Measurements from ENCODE around the gene HMX1.

HMX1 gene

GRCh38 chr4:8910100-8910821 is 38.6 kb upstream of the HMX1 start:
- no peak for DNase-seq (ENCODE audit: low read depth in 2 of 2)

DNA sequence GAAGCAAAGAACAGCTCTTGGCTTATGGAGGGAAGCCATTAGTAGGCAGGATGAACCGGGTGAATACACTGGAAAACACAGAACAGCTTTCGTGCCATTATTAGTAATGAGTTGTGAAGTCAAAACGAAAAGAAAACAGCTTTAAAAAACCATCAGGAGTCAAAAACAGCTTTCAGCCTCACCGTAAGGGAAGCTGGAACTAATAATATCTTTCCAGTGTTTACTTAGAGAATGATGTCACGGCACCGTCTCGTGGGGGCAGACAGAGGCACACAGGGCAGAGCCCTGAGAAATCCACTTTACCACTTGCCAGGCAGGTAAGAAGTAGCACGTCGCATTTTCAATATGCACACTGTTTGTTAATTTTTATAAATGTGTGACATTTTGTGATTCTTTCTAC is 37.9 kb upstream of the HMX1 start:
- no peak for DNase-seq (ENCODE audit: low read depth in 2 of 2)

- no peak for DNase-seq (ENCODE audit: low read depth in 2 of 2)
Observed at GRCh38 chr4:8908206-8908893, 36.7 kb upstream of the HMX1 start.

- DNase-seq (ENCODE audit: low read depth in 2 of 2), result no peak
Observed at GRCh38 chr4:8907596-8908205, 36.1 kb upstream of the HMX1 start.

DNA sequence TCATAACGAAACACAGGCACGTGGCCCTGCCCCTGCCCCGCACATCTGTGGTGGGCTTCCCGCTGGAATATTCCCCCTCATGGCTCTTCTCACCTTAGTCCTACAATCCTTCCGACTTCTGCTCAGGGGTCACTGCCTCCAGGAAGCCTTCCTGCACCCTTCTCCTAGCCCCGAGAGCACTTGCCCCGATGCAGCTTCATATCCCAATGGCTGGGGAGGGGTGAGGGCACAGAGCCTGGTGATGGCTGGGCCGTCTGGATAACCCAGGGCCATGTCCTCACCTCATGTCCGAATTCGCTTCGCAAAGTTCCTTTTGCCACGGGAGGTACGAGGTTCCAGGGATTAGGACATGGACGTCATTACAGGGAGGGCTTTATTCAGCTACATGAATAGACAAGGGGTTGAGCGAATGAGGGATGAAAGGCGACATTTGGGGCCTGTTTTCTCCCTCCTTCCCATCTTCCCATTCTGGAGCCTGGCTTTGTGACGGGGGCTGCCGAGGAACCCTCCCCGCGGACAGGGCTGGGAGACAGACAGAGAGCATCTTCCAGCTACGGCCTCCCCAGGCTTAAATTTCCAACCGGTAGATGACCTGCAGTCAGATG is 35.5 kb upstream of the HMX1 start:
- no peak for DNase-seq (ENCODE audit: low read depth in 2 of 2)

DNA sequence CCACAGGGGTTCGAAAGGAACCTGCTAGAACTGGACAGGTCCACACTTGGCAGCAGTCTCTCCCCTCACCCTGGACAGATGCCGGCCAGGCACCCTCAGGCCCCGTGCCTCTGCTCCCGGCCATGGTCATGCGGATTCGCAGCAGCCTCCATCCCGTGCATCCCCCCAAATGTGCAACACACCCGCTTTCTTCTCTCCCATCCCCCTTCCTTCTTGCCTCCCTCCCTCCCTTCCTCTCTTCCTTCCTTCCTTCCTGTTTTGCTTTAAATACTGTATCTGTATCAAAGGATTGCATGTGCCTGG is 35.0 kb upstream of the HMX1 start:
- DNase-seq (ENCODE audit: low read depth in 2 of 2), result no peak

DNA sequence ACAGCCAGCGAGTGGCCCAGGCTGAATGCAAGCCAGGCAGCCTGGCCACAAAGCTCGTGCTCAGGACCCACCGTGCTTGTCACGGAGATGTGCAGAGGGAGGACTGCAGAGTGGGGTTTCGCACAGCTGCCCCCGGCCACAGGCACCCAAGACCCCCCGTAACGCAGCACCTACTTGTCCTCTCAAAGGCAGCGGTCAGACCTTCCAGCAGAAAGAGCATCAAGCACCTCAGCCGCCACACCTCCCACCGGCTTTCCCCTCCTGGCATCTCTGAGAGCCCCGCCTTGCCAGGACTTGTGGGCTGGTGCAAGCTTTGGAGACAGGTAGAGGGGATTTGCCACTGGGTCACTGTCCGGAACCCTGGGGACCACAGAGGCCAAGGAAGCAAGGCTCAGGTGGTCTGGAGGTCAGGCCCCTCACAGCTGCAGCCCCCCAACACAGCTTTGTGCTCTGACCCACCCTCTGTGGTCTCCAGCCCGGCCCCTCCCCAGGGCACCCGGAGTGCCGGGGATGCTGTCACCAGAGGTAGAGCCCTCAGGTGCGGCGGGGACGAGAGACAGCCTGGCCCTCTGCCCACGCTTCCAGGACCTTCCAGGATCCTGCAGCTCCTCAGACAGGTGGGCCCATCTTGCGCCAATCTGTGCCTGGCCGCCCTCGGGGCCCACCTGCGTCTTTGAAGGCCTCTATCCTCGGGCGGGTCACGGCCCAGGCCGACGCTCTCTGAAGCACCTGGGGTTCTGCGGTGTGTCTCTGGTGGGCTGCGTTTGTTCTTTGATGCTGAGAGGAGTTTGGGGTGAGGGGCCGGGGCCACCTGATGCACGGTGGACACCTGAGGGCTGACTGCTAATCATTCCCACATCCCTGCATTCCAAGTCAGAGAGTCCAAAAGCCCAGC is 34.4 kb upstream of the HMX1 start:
- DNase-seq (ENCODE audit: low read depth in 2 of 2), result no peak

DNA sequence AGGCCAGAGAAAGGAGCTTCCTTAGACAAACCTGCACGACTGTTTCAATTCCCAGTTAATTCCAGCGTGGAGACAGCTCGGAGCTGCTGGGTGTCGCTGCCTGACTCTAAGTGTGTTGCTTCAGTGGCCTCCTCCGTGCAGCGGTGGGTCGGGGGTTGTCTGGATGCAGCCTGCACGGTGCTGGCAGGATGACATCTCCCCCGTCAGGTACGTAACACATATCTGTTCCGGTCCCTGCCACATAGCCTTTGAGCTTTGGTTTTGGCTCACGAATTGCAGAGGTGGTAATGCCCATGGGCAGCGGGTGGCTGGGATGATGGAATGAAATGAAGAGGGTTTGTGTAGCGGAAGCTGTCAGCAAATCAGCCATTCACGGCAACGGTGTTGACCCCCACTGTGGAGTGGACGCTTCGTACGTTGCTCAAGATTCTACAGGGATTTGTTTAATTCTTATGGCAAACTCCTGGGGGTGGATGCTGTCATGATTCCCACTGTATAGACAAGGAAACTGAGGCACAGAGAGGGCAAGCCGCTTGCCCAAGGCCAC is 33.7 kb upstream of the HMX1 start:
- no peak for DNase-seq (ENCODE audit: low read depth in 2 of 2)

DNA sequence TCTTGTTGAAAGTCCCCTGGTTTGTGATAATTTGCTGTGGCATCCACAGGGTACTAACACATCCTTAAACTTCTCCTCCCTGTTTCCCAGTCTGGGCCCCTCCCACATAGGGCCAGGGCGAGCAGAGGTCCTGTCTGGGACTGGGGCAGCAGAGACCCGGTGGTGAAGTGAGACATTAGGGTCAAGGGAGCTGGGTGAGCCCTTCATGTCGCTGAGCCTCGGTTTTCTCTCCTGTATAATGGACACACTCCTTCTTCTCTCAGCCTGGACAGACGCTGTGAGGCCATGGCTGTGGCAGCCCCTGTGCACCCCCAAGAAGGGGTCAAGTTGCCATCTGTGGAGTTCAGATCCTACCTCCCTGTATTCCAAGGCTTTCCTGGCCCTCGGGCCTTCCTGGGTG is 33.0 kb upstream of the HMX1 start:
- DNase-seq (ENCODE audit: low read depth in 2 of 2), result no peak

GRCh38 chr4:8904041-8904501 is 32.4 kb upstream of the HMX1 start:
- DNase-seq (ENCODE audit: low read depth in 2 of 2), result no peak

DNA sequence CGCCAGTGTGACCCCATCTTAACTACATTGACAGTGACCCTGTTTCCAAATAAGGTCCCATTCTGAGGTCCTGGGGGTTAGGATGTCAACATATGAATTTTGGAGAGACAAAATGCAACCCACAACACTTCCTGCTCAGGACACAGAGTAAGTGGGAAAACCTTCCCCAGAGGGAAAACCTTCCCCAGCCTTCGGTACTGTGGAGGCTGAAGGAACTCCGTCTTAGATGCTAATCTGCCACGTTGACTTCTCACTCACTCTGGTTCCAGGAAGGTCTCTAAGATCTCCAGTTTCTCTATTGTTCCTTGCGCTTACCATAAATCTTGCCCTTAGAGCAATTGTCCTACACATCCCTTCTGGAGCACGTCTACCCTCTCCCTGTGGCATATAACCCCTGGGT is 29.7 kb upstream of the HMX1 start:
- no peak for DNase-seq (ENCODE audit: low read depth in 2 of 2)

GRCh38 chr4:8900588-8900987 is 28.9 kb upstream of the HMX1 start:
- DNase-seq (ENCODE audit: low read depth in 2 of 2), result no peak

GRCh38 chr4:8898419-8898818 is 26.8 kb upstream of the HMX1 start:
- DNase-seq (ENCODE audit: low read depth in 2 of 2), result no peak

DNA sequence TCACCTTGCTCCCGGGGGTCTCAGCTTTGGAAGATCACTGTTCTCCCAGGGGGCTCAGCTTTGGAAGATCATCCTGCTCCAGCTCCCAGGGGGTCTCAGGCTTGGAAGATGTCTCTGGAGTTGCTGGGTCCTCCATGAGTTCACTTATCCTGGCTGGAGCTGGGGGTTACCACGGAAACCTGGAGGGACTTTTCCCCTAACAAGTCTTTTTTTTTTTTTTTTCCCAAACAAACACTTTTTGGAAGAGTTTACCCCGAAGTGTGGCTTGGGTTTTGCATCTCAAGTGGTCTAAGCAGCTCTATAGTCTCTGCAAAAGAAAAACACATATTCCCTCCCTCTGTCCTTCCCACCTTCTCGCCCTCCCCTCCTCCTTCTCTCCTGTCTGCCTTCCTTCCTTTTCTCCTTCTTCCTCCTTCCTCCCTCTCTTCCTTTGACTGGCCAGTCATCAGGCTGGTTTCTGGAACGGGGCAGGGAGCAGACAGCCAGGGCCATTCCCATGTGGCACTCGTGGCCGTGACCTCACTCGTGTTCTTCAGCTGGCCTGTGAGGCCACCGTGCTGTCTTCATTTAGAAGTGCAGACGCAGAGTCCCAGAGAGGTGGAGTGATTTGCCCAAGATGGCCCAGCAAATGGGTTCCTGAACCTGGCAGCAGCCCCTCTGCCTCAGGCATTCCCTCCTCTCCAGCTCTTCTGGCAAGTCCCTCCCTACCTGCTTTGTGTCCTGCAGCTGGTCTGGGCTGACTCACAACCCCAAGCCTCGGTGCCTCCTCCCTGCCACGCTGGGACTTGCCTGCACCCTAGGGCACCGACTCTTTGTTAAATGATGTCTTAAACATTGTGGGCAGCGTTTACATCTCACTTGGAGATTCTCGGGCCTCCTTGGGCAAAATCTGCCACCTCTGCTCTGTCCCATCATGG is 25.9 kb upstream of the HMX1 start:
- DNase-seq (ENCODE audit: low read depth in 2 of 2), result no peak

DNA sequence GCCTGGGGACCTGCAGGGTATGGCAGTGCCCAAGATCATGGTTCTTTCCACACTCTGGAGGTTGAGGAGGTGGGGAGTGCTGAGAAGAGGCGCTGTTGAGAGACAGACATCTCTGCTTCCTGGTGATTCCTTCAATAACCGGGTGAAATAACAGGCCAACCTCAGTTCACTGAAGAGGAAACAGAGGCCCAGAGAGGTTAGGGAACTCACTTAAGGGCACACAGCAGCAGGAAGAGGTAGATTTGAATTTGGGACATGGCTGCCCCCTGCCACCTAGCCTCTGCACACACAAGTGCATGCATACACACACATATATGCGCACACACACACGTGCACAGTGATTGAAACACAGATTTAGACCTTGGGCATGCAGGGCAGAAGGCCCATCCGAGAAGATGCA is 24.9 kb upstream of the HMX1 start:
- no peak for DNase-seq (ENCODE audit: low read depth in 2 of 2)

GRCh38 chr4:8896071-8896470 is 24.4 kb upstream of the HMX1 start:
- no peak for DNase-seq (ENCODE audit: low read depth in 2 of 2)

DNA sequence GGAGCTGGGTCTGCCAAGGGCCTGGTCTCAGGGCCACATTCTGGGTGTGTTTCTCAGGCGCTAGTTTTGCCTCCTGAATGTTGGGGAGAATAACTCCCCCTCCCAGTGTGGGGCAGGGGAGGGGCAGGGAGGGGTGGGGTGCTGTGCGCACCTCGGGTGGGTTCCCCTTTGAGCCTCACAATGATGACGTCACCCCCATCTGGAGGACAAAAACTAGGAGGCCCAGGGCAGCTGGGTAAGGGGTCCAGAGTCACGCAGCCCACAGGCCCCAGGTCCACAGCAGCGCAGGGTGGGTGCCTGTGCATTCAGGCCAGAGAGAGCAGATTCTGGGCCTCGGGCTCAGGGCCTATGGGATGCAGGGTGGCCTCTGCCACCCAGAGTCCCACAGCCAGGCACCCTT is 23.7 kb upstream of the HMX1 start:
- DNase-seq (ENCODE audit: low read depth in 2 of 2), result no peak

GRCh38 chr4:8894424-8894816 is 22.8 kb upstream of the HMX1 start:
- DNase-seq (ENCODE audit: low read depth in 2 of 2), result no peak

DNA sequence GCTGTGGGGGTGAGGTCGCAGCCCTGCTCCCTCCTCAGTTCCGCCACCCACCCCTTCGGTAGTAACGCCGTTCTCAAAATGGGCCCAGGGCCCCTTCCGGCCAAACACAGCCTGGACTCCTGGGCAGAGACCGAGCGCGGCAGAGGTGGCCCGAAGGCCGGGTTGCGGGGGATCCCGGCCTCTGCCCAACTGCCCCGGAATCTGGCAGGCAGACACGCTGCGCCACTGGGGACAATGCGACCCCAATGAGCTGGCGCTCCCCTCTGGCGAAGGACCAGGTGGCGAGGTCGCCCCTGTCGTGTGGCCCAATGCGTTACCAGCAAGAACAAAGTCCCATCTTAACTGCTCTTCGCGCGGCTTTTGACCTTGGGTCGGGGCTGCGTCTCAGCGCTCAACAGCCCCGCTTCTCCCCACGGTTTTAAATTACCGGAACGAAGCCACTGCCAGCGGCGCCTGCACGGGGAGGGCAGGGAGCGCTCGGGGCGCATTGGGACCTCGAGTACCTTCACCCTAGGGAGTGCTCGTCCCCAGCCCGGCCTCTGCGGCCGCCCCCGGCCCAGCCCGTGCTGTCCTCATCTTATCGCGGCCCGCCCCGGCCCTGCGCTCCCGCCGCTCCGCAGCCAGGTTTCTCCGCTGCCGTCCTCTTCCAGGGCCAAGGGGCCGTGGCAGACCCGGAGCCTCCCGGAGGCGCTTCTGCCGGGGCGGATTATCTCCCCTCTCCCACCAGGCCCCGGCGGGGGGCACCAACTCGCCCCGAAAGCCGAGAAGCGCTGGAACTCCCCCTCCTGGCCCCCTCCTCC is 22.2 kb upstream of the HMX1 start:
- no peak for DNase-seq (ENCODE audit: low read depth in 2 of 2)

GRCh38 chr4:8893227-8893623 is 21.6 kb upstream of the HMX1 start:
- no peak for DNase-seq (ENCODE audit: low read depth in 2 of 2)
